ENCODE results near the gene CC2D1B. TPM values are rescaled to one million over a fixed set of nuclear protein-coding genes. Genes with fewer than 3 reads are reported as not detected.

The CC2D1B gene
- total RNA-seq, 1 experiment from 2014 or later: 20.1 TPM

DNA sequence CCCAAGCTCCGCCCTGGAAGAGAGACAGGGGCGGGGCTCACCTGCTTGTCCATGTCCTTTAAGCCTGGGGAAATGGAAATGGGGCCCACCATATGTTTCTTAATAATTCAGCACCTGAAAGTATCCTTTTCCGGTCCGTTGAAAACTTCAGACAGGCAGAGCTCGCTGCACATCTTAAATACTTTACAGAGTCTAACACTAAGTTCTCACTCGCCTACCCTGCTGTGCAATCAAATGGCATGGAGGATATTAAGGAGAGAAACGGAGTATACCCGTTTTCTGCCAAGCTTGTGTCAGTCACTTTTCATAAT lies 467 bp upstream of the CC2D1B start:
- Histone ChIP-seq H2AFZ (ENCODE audit: low read length) (peak overlapping the region; percentile 1; the same call in 1 of the 2 replicates), H3K4me2 (ENCODE audit: low read depth, low read length, poor library complexity, severe bottlenecking) (peak overlapping the region; percentile 12), H3K9me2 (replicated peaks; ENCODE audit: insufficient read depth, low read length) (no peaks in the 10 kb centered on the region), H3K36me3 (ENCODE audit: insufficient read depth, low read length) (peaks cover 7% of the 10 kb centered on the region; the same call in 1 of the 2 replicates), H3K4me3 (ENCODE audit: low read length) (peak overlapping the region; percentile 86), H3K27me3 (ENCODE audit: low read length) (no peaks in the 10 kb centered on the region), H4K20me1 (ENCODE audit: insufficient read depth, low read depth, low read length) (no peaks in the 10 kb centered on the region), H3K9ac (ENCODE audit: low read length) (peak overlapping the region; percentile 2; the same call in 1 of the 2 replicates), H3K4me1 (ENCODE audit: low read length) (peaks cover 15% of the 10 kb centered on the region), H3K79me2 (ENCODE audit: low read length) (peaks cover 23% of the 10 kb centered on the region), H3K27ac (ENCODE audit: low read length) (no peak overlapping the region), H3K9me3 (ENCODE audit: low read length) (no peaks in the 10 kb centered on the region)
- no peak for DNase-seq

DNA sequence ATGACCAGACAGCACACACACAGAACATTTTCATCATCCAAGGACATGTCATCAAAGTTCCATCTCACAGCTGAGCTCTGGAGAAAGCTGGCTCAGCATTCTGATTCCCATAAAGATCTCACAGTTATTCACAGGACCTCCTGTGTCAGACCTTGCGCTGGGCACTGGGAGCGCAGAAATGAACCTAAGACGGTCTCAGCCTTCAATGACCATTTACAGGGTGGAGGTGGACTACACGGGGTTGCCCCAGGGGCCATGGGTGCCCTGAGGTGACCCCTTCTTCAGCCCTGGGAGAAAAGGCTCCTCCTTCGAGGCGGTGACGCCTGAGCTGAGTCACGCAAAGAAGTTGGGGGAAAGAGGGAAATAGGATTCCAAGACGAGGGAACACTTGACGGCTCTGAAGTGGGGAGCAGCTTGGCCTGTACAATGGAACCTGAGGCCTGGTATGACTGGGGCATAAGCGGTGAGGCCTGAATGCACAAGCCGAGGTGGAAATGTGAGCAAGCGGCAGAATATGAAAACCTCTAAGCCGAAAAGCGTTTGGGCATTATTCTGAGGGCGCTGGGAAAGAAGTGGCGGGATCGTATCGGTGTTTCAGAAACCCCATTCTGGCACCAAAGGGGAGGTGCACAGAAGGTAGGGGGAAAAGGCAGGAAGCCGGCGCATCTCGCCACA lies 797 bp downstream of the CC2D1B start:
- Histone ChIP-seq H3K9me3 (ENCODE audit: low read length) (no peaks in the 10 kb centered on the region), H3K4me2 (ENCODE audit: low read depth, low read length, poor library complexity, severe bottlenecking) (peak overlapping the region; percentile 90), H3K4me3 (ENCODE audit: low read length) (peak overlapping the region; percentile 86), H3K27ac (ENCODE audit: low read length) (peak overlapping the region; percentile 47; the same call in 1 of the 2 replicates), H3K4me1 (ENCODE audit: low read length) (peaks cover 15% of the 10 kb centered on the region), H3K9me2 (replicated peaks; ENCODE audit: insufficient read depth, low read length) (no peaks in the 10 kb centered on the region), H4K20me1 (ENCODE audit: insufficient read depth, low read depth, low read length) (no peaks in the 10 kb centered on the region), H3K79me2 (ENCODE audit: low read length) (peaks cover 23% of the 10 kb centered on the region), H2AFZ (ENCODE audit: low read length) (peak overlapping the region; percentile 91; the same call in 1 of the 2 replicates), H3K9ac (ENCODE audit: low read length) (peak overlapping the region; percentile 91), H3K36me3 (ENCODE audit: insufficient read depth, low read length) (peaks cover 7% of the 10 kb centered on the region; the same call in 1 of the 2 replicates), H3K27me3 (ENCODE audit: low read length) (no peaks in the 10 kb centered on the region)
- no peak for DNase-seq

DNA sequence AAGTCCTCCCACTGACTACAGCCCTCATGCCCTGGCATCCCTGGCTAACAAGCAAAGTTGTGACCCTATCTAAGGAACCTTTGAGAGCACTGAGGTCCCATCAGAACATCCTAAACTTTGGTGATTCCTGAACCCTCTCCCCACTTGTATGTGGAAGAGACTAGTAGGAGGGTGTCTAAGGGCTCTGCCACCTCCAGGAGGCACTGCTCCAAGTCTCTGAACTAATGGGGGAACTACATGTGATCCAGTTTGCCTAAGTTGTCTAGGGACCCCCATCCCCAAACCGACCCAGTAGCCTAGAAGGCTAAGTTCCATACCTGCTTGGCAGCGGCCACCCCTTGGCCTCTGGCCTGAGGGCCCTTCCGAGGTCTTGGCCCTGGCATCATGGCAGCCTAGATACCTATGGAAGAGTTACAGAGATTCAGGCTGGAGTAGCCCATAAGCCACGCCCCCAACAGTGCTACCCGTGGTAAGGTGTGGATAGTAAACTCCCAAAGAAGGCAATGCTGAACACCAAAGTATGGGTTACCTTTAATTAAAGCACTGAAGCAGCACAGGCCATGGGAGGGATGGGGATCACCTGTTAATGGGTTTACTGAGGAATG lies 1.7 kb downstream of the CC2D1B start:
- peak overlapping the region; percentile 86 for H3K4me3 ChIP-seq (ENCODE audit: low read length)
- H3K9ac ChIP-seq (ENCODE audit: low read length): peak overlapping the region; percentile 91
- H3K9me2 ChIP-seq (replicated peaks; ENCODE audit: insufficient read depth, low read length): no peaks in the 10 kb centered on the region
- peak overlapping the region; percentile 90 for H3K4me2 ChIP-seq (ENCODE audit: low read depth, low read length, poor library complexity, severe bottlenecking)
- peaks cover 7% of the 10 kb centered on the region; the same call in 1 of the 2 replicates for H3K36me3 ChIP-seq (ENCODE audit: insufficient read depth, low read length)
- peaks cover 23% of the 10 kb centered on the region for H3K79me2 ChIP-seq (ENCODE audit: low read length)
- H4K20me1 ChIP-seq (ENCODE audit: insufficient read depth, low read depth, low read length): no peaks in the 10 kb centered on the region
- no peaks in the 10 kb centered on the region for H3K27me3 ChIP-seq (ENCODE audit: low read length)
- no peak overlapping the region for H2AFZ ChIP-seq (ENCODE audit: low read length)
- no peak for DNase-seq
- H3K27ac ChIP-seq (ENCODE audit: low read length): no peak overlapping the region
- no peaks in the 10 kb centered on the region for H3K9me3 ChIP-seq (ENCODE audit: low read length)
- H3K4me1 ChIP-seq (ENCODE audit: low read length): peaks cover 15% of the 10 kb centered on the region

DNA sequence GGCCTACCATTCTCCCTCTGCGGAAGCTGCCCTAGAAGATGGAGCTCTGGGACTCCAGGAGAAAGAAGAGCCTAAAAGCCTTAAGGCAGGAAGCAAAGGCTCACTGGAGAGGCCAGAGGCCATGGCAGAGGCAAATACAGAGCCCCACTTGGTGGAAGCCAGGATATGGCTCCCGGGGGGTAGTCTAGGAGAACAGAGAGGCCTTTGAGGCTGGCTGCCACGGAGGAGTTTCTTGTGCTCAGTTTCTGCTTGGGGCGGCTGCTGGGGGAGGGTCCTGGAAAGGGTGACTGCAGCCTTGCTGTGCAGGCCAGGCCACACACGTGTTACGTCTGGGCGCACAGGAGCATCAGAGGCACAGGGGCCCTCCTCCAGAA lies 5.4 kb downstream of the CC2D1B start:
- Histone ChIP-seq H3K79me2 (ENCODE audit: low read length) (peaks cover 23% of the 10 kb centered on the region), H3K27ac (ENCODE audit: low read length) (no peak overlapping the region), H3K4me1 (ENCODE audit: low read length) (peaks cover 12% of the 10 kb centered on the region), H3K9ac (ENCODE audit: low read length) (no peak overlapping the region), H3K36me3 (ENCODE audit: insufficient read depth, low read length) (peaks cover 10% of the 10 kb centered on the region), H3K27me3 (ENCODE audit: low read length) (no peaks in the 10 kb centered on the region), H3K4me3 (ENCODE audit: low read length) (no peak overlapping the region), H3K9me3 (ENCODE audit: low read length) (no peaks in the 10 kb centered on the region), H3K4me2 (ENCODE audit: low read depth, low read length, poor library complexity, severe bottlenecking) (no peak overlapping the region), H4K20me1 (ENCODE audit: insufficient read depth, low read depth, low read length) (no peaks in the 10 kb centered on the region), H2AFZ (ENCODE audit: low read length) (no peak overlapping the region), H3K9me2 (replicated peaks; ENCODE audit: insufficient read depth, low read length) (no peaks in the 10 kb centered on the region)
- DNase-seq: no peak

DNA sequence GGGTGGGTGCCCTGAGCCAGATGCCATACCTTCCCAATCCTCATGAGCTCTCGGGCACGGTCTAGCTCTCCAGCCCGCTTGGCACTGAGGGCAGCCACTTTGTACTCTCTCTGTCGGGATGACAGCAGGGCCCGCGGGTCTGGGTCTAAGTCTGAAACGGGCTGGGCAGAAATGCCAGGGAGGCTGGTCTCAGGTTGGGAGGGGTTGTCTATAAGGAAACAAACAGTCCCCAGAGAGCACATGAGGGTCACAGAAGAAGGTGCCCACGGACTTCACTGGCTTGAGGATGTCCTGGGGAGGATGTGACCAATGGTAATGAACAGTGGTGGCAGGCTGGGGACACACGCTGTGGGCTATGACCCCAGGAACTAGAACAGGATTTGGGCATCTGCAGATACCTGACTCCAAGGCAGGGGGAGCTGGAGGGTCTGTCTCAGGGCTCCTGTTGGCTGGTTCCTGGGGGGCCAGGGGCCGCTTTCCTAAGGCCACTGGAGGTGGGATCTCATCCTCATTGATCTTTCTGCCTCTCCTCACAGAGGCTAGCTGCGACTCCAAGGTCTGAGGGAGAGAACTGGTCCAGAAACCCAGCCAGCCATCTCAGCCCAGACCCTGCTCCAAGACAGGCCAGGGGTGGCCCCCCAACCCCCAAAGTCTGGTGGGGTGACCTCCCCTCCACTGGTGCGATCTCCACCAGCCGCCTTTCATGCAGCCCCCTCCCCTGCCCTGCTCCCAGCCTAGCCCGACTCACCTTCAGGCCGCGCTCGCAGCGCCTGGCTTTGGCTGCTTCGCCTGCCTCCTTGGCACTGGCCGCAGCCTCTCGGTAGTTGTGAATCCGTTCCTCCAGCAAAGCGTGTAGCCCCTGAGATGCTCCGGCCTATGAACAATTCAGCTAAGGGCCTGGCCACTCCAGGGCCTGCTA lies 6.1 kb downstream of the CC2D1B start:
- DNase-seq: no peak
- Histone ChIP-seq H2AFZ (ENCODE audit: low read length) (no peak overlapping the region), H3K79me2 (ENCODE audit: low read length) (peaks cover 16% of the 10 kb centered on the region), H3K27ac (ENCODE audit: low read length) (no peak overlapping the region), H3K4me2 (ENCODE audit: low read depth, low read length, poor library complexity, severe bottlenecking) (no peak overlapping the region), H3K4me3 (ENCODE audit: low read length) (no peak overlapping the region), H3K9me3 (ENCODE audit: low read length) (no peaks in the 10 kb centered on the region), H4K20me1 (ENCODE audit: insufficient read depth, low read depth, low read length) (no peaks in the 10 kb centered on the region), H3K9me2 (replicated peaks; ENCODE audit: insufficient read depth, low read length) (no peaks in the 10 kb centered on the region), H3K4me1 (ENCODE audit: low read length) (peaks cover 10% of the 10 kb centered on the region), H3K27me3 (ENCODE audit: low read length) (no peaks in the 10 kb centered on the region), H3K36me3 (ENCODE audit: insufficient read depth, low read length) (peaks cover 10% of the 10 kb centered on the region), H3K9ac (ENCODE audit: low read length) (no peak overlapping the region)

DNA sequence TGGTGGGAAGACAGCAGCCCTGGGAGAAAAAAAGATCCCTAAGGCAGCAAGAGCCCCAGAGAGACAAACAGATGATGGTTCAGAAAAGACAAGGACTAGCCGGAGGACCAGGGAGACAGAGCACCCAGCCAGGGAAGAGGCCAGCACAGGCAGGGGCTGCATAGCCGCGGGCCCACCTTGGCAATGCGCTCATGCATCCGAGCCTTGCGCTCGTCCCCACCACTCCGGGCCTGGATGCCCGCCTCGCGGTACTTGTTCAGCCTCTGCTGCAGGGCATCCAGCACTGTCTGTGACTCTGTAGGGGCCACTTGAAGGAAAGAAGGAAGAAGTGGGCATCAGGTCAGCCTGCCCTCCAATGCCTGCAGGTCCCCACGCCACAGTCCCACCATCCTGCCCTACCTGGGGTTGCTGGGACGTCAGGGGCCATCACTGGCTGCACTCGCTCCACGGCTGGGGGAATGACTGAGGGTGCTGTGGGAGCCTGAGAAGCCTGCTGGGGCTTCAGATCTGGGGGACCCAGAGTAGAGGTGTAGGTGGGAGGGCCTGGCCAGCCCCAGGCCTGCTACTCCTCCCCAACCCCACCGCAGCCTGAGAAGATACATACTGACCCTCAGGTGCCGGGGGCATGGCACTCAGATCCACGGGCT lies 7.0 kb downstream of the CC2D1B start:
- Histone ChIP-seq H2AFZ (ENCODE audit: low read length) (no peak overlapping the region), H3K9me3 (ENCODE audit: low read length) (no peaks in the 10 kb centered on the region), H3K27me3 (ENCODE audit: low read length) (no peaks in the 10 kb centered on the region), H3K9me2 (replicated peaks; ENCODE audit: insufficient read depth, low read length) (no peaks in the 10 kb centered on the region), H3K4me1 (ENCODE audit: low read length) (0 out of 2 replicates have a peak, but pooled peaks cover under 1% of the 10 kb centered on the region), H3K36me3 (ENCODE audit: insufficient read depth, low read length) (peaks cover 9% of the 10 kb centered on the region), H3K4me2 (ENCODE audit: low read depth, low read length, poor library complexity, severe bottlenecking) (no peak overlapping the region), H3K9ac (ENCODE audit: low read length) (no peak overlapping the region), H3K79me2 (ENCODE audit: low read length) (peaks cover 7% of the 10 kb centered on the region), H3K27ac (ENCODE audit: low read length) (no peak overlapping the region), H3K4me3 (ENCODE audit: low read length) (no peak overlapping the region), H4K20me1 (ENCODE audit: insufficient read depth, low read depth, low read length) (no peaks in the 10 kb centered on the region)
- DNase-seq: no peak

DNA sequence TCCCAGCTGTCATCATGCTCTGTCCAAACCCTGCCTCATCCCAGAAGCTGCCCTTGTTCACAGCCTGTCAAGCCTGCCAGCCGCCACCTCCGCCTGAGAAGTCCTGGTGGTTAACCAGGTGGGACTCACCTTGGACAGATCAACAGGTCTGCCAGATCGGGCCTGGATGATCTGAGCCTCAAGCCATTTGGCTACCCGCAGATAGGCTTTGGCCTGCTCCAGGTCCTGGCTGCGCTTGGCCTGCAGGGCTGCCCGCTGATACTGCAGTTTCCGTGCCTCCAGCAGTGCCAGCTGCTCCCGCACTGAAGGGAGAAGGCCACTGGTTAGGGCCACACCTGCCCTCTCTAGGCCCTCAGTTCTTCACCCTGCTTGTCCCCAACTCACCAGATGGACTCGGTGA lies 8.6 kb downstream of the CC2D1B start:
- Histone ChIP-seq H3K36me3 (ENCODE audit: insufficient read depth, low read length) (peaks cover 8% of the 10 kb centered on the region; the same call in 1 of the 2 replicates), H2AFZ (ENCODE audit: low read length) (no peak overlapping the region), H3K4me3 (ENCODE audit: low read length) (no peak overlapping the region), H3K9me3 (ENCODE audit: low read length) (no peaks in the 10 kb centered on the region), H3K79me2 (ENCODE audit: low read length) (no peaks in the 10 kb centered on the region), H3K27me3 (ENCODE audit: low read length) (no peaks in the 10 kb centered on the region), H3K27ac (ENCODE audit: low read length) (no peak overlapping the region), H3K9ac (ENCODE audit: low read length) (no peak overlapping the region), H3K9me2 (replicated peaks; ENCODE audit: insufficient read depth, low read length) (no peaks in the 10 kb centered on the region), H3K4me2 (ENCODE audit: low read depth, low read length, poor library complexity, severe bottlenecking) (no peak overlapping the region), H3K4me1 (ENCODE audit: low read length) (no peaks in the 10 kb centered on the region), H4K20me1 (ENCODE audit: insufficient read depth, low read depth, low read length) (no peaks in the 10 kb centered on the region)
- DNase-seq: no peak

Measured in Karpas-422 (cell line).